HepG2 (cell line): ENCODE measurements around the gene MALRD1. TPM values are rescaled to one million over a fixed set of nuclear protein-coding genes. Genes with fewer than 3 reads are reported as not detected.

Experiments used
- ATAC-seq: fragments of 200-7000 bp; cut with Tn5 transposase; 3 replicates; pipeline ENCODE4 v1.9.1; 2020; ENCODE audit warnings: mild to moderate bottlenecking, moderate library complexity
- BruUV-seq: library from RNA; stranded (reverse); fragments of 400-500 nt; replicated peaks from 2 replicates; lab custom pipeline; 2021; lab: Mats Ljungman, UMichigan
- CTCF ChIA-PET: fragments of 300-600 bp; formaldehyde crosslinking; extraction: SDS; loops from one replicate; lab custom pipeline; 2021; ENCODE audit warnings: low total read pairs, inconsistent platforms, low intra/inter-chr PET ratio; lab: Yijun Ruan, JAX
- POLR2A ChIA-PET: fragments of 350-600 bp; sonication (Branson Sonifier 250); formaldehyde crosslinking; loops from one replicate; lab custom pipeline; 2020; ENCODE audit warnings: antibody characterized with exemption, inconsistent platforms; lab: Yijun Ruan, JAX
- DNase-seq: peaks from one replicate; pipeline ENCODE4 v3.0.0-alpha.2; 2015; ENCODE audit warnings: low spot score
- FAIRE-seq: peaks from 3 replicates; lab custom pipeline; 2011; peaks lifted over from hg19 to GRCh38; lab: Jason Lieb, UNC
- H2AFZ ChIP-seq: one replicate; pipeline ENCODE4 v1.6.1; 2011; ENCODE audit warnings: low read length, inconsistent platforms
- H3K27ac ChIP-seq: fragments of 300-600 bp; 3 replicates; pipeline ENCODE4 v1.8.0; 2011; ENCODE audit warnings: mixed run types, mild to moderate bottlenecking, mixed read lengths, low read length, inconsistent platforms; ENCODE audit not compliant: insufficient read depth; ENCODE audit errors: extremely low read length
- H3K27me3 ChIP-seq, 2 experiments: fragments of 200-600 bp in 1 of 2; 2 replicates in 1 of 2; 3 replicates in 1 of 2; pipeline versions ENCODE4 v1.6.0 to v1.8.0; 2011; ENCODE audit warnings: low read length in 2 of 2, mild to moderate bottlenecking in 2 of 2, moderate library complexity in 2 of 2, inconsistent platforms in 1 of 2; ENCODE audit not compliant: insufficient read depth in 2 of 2, control insufficient read depth in 1 of 2
- H3K36me3 ChIP-seq, 2 experiments: fragments of 200-600 bp in 1 of 2; replicated peaks in 1 of 2; 2 replicates in 1 of 2; 3 replicates in 1 of 2; pipeline versions ENCODE4 v1.5.1 to v1.8.0; 2011; ENCODE audit warnings: low read length in 2 of 2, inconsistent platforms in 1 of 2; ENCODE audit not compliant: insufficient read depth in 2 of 2, control insufficient read depth in 1 of 2
- H3K4me1 ChIP-seq: 2 replicates; pipeline ENCODE4 v1.5.1; 2012; ENCODE audit warnings: low read length, inconsistent platforms; ENCODE audit not compliant: insufficient read depth
- H3K4me2 ChIP-seq: 2 replicates; pipeline ENCODE4 v1.6.0; 2011; ENCODE audit warnings: low read depth, low read length, inconsistent platforms
- H3K4me3 ChIP-seq, 3 experiments: fragments of 200-600 bp in 1 of 3; sonication (generic), shearing (Covaris generic) in 1 of 3; replicated peaks in 1 of 3; 2 replicates each; pipeline ENCODE4 v1.5.1; 2011 to 2016; ENCODE audit warnings: low read length in 3 of 3, inconsistent platforms in 2 of 3, low read depth in 2 of 3, mild to moderate bottlenecking in 2 of 3, control low read depth in 1 of 3, mixed read lengths in 1 of 3; ENCODE audit not compliant: insufficient read depth in 1 of 3
- H3K79me2 ChIP-seq: one replicate; pipeline ENCODE4 v1.6.1; 2011; ENCODE audit warnings: low read length, inconsistent platforms; ENCODE audit not compliant: insufficient read depth
- H3K9ac ChIP-seq: 2 replicates; pipeline ENCODE4 v1.6.0; 2011; ENCODE audit warnings: mild to moderate bottlenecking, low read depth, low read length, inconsistent platforms; ENCODE audit not compliant: insufficient read depth
- H3K9me3 ChIP-seq: 2 replicates; pipeline ENCODE4 v1.5.1; 2012; ENCODE audit warnings: mild to moderate bottlenecking, low read length
- H4K20me1 ChIP-seq: 2 replicates; pipeline ENCODE4 v1.6.0; 2011; ENCODE audit warnings: inconsistent platforms, mild to moderate bottlenecking, low read length, moderate library complexity; ENCODE audit not compliant: insufficient read depth
- AGO1 ChIP-seq: fragments of 200-400 bp; formaldehyde crosslinking; IDR thresholded peaks from 2 replicates; pipeline ENCODE4 v1.6.1; 2017; ENCODE audit warnings: mild to moderate bottlenecking, low read depth, low read length, moderate library complexity; ENCODE audit not compliant: poor library complexity, severe bottlenecking
- ETV6 ChIP-seq: sonication (generic); formaldehyde crosslinking; conservative IDR thresholded peaks from 2 replicates; pipeline ENCODE4 v1.4.0; 2020; ENCODE audit warnings: missing genetic modification reagents
- FOXA1 ChIP-seq, 2 experiments: fragments of 450-650 bp in 1 of 2; sonication (generic) in 1 of 2; formaldehyde crosslinking in 1 of 2; IDR thresholded peaks; 2 replicates each; pipeline versions ENCODE4 v1.4.0 to v1.6.1; 2016 to 2020; ENCODE audit warnings: missing genetic modification reagents in 1 of 2
- HIVEP1 ChIP-seq: sonication (generic); formaldehyde crosslinking; IDR thresholded peaks from 2 replicates; pipeline ENCODE4 v1.4.0; 2020; ENCODE audit warnings: mild to moderate bottlenecking, missing genetic modification reagents
- HMG20B ChIP-seq: conservative IDR thresholded peaks from 2 replicates; pipeline ENCODE4 v1.6.1; 2016; ENCODE audit warnings: missing genetic modification reagents, missing compliant biosample characterization
- MAFF ChIP-seq: IDR thresholded peaks from 2 replicates; pipeline ENCODE4 v1.6.1; 2011; ENCODE audit warnings: low read depth, low read length, improper control_type of control experiment
- MED1 ChIP-seq: sonication (generic); formaldehyde crosslinking; IDR thresholded peaks from 2 replicates; pipeline ENCODE4 v1.4.0; 2020; ENCODE audit warnings: missing genetic modification reagents
- MIER3 ChIP-seq: IDR thresholded peaks from 2 replicates; pipeline ENCODE4 v1.6.1; 2016; ENCODE audit warnings: missing compliant biosample characterization, borderline replicate concordance
- PATZ1 ChIP-seq: sonication (generic); formaldehyde crosslinking; IDR thresholded peaks from 2 replicates; pipeline ENCODE4 v1.4.0; 2020; ENCODE audit warnings: missing genetic modification reagents
- YEATS2 ChIP-seq: sonication (generic); formaldehyde crosslinking; IDR thresholded peaks from 2 replicates; pipeline ENCODE4 v1.4.0; 2020; ENCODE audit warnings: missing genetic modification reagents, borderline replicate concordance
- ZBTB46 ChIP-seq: sonication (generic); formaldehyde crosslinking; IDR thresholded peaks from 2 replicates; pipeline ENCODE4 v1.4.0; 2020; ENCODE audit warnings: mild to moderate bottlenecking, missing genetic modification reagents, borderline replicate concordance
- ZFP62 ChIP-seq: sonication (generic); formaldehyde crosslinking; IDR thresholded peaks from 2 replicates; pipeline ENCODE4 v1.4.0; 2020; ENCODE audit warnings: missing genetic modification reagents
- ZNF232 ChIP-seq: sonication (generic); formaldehyde crosslinking; IDR thresholded peaks from 2 replicates; pipeline ENCODE4 v1.4.0; 2020; ENCODE audit warnings: missing genetic modification reagents, borderline replicate concordance
- ZNF256 ChIP-seq: sonication (generic); formaldehyde crosslinking; conservative IDR thresholded peaks from 2 replicates; pipeline ENCODE4 v1.4.0; 2020; ENCODE audit warnings: missing genetic modification reagents
- ZNF292 ChIP-seq: sonication (generic); formaldehyde crosslinking; IDR thresholded peaks from 2 replicates; pipeline ENCODE4 v1.8.1; 2022; ENCODE audit warnings: mild to moderate bottlenecking, low read depth, missing genetic modification reagents, borderline replicate concordance
- ZNF687 ChIP-seq: sonication (generic); formaldehyde crosslinking; IDR thresholded peaks from 2 replicates; pipeline ENCODE4 v1.5.1; 2020; ENCODE audit warnings: mild to moderate bottlenecking, missing genetic modification reagents, moderate library complexity
- ZNF788 ChIP-seq: sonication (generic); formaldehyde crosslinking; IDR thresholded peaks from 2 replicates; pipeline ENCODE4 v1.5.0; 2020; ENCODE audit warnings: mild to moderate bottlenecking, missing genetic modification reagents, borderline replicate concordance
- WGBS: methylation state at CpG from one replicate; pipeline ENCODE4 v1.1.6; 2017; ENCODE audit warnings: low lambda C conversion rate; 5-methylcytosine and 5-hydroxymethylcytosine counted together
- in situ Hi-C: cut with HindIII; loops from 2 replicates; pipeline ENCODE4 v1.10.0; 2017; ENCODE audit warnings: low pct_unique_long_range_greater_than_20kb; ENCODE audit not compliant: extremely low pct_ligation_motif_present
- intact Hi-C: fragments of 100-400 bp; cut with micrococcal nuclease; formaldehyde crosslinking; loops from one replicate; pipeline ENCODE4 v1.10.0; 2022; ENCODE audit not compliant: unreplicated experiment
- polyA plus RNA-seq, 8 experiments: library from polyadenylated mRNA; depleted of rRNA in 3 of 8; stranded (reverse) in 7 of 8; unstranded in 1 of 8; fragments of >200 nt; fragmentation: Illumina TruSeq in 4 of 8; extraction: Trizol in 4 of 8; gene quantifications; 2 replicates each; pipeline versions ENCODE4 v1.2.1 to v1.2.3, GENCODE V29; 2011 to 2016; ENCODE audit warnings: low read depth in 4 of 8, missing spikeins in 1 of 8, mixed read lengths in 1 of 8; ENCODE audit not compliant: insufficient read depth in 1 of 8
- total RNA-seq, 5 experiments: library from RNA; depleted of rRNA; stranded (reverse); fragments of >200 nt; fragmentation: Illumina TruSeq; extraction: Trizol; gene quantifications; 2 replicates each; pipeline ENCODE4 v1.2.3, GENCODE V29; 2016; ENCODE audit warnings: low read depth in 1 of 5

MALRD1 gene
- total and polyA plus RNA-seq, 2 of the 13 experiments (the other 11 are each of a cell fraction or from before 2014, with no cell fraction given) = 5.7 to 15.4 TPM

- ATAC-seq (no peak), DNase-seq (no peak), FAIRE-seq (no peak)
- no peak overlapping the region for H2AFZ ChIP-seq
- intact Hi-C loops = no loop called here
- in situ Hi-C loops = no loop called here
- H3K9me3 ChIP-seq = no peaks in the 10 kb centered on the region
- H3K79me2 ChIP-seq = no peaks in the 10 kb centered on the region
- H3K36me3 ChIP-seq = no peaks in the 10 kb centered on the region
- no peaks in the 10 kb centered on the region for H3K4me1 ChIP-seq
- ChIA-PET CTCF (no interaction called here), POLR2A (no interaction called here)
- BruUV-seq = no TSS peak
- no peak overlapping the region for H3K27ac ChIP-seq
- 29% methylated on average over 2 of the region's 2 CpGs for WGBS
- H3K4me2 ChIP-seq = no peak overlapping the region
- no peaks in the 10 kb centered on the region for H3K27me3 ChIP-seq
- H3K9ac ChIP-seq = no peak overlapping the region
- no peak overlapping the region for H3K4me3 ChIP-seq
- no peaks in the 10 kb centered on the region for H4K20me1 ChIP-seq
- TF ChIP-seq FOXA1 (IDR thresholded peaks at IDR 0.05) = no peak
- TF ChIP-seq FOXA1 (CRISPR knock-in tag; IDR thresholded peaks at IDR 0.05) = no peak
- no peak for TF ChIP-seq ZNF292
- TF ChIP-seq HIVEP1 (CRISPR knock-in tag) = no peak
- TF ChIP-seq ZNF788 (CRISPR knock-in tag) = no peak
- no peak for TF ChIP-seq MED1 (CRISPR knock-in tag)
- no peak for TF ChIP-seq ZNF232 (CRISPR knock-in tag)
- TF ChIP-seq ZBTB46 = no peak
- no peak for TF ChIP-seq ZNF256
- no peak for TF ChIP-seq PATZ1 (CRISPR knock-in tag)
- no peak for TF ChIP-seq ETV6 (CRISPR knock-in tag)
- TF ChIP-seq MAFF = no peak
- TF ChIP-seq MIER3 = no peak
- TF ChIP-seq YEATS2 (CRISPR knock-in tag) = no peak
- TF ChIP-seq HMG20B (CRISPR knock-in tag) = no peak
- TF ChIP-seq ZFP62 (CRISPR knock-in tag) = no peak
- no peak for TF ChIP-seq ZNF687 (CRISPR knock-in tag)
- TF ChIP-seq AGO1 = no peak
Measured at GRCh38 chr10:19772972-19773371, 724.4 kb downstream of the MALRD1 start.
